A549 (cell line): ENCODE measurements around the gene SSX7. TPM values are rescaled to one million over a fixed set of nuclear protein-coding genes. Genes with fewer than 3 reads are reported as not detected.
A peak's percentile ranks its signal among the peaks of the same experiment; 100 is the strongest.

Source experiments
- ATAC-seq, 2 experiments: fragments of 200-7000 bp in 1 of 2; fragments of >200 bp in 1 of 2; cut with Nextera tagmentation in 1 of 2; cut with Tn5 transposase in 1 of 2; 3 replicates each; pipeline versions ENCODE4 v1.8.0 to v1.9.1; 2018 to 2020; ENCODE audit warnings: mild to moderate bottlenecking in 1 of 2, moderate library complexity in 1 of 2
- CTCF ChIA-PET: fragments of 300-600 bp; sonication (Branson Sonifier 250); formaldehyde crosslinking; extraction: SDS; loops from one replicate; lab custom pipeline; 2021; ENCODE audit warnings: antibody characterized with exemption, inconsistent platforms; lab: Yijun Ruan, JAX
- POLR2A ChIA-PET: fragments of 350-600 bp; formaldehyde crosslinking; extraction: SDS; loops from one replicate; lab custom pipeline; 2021; ENCODE audit warnings: antibody characterized with exemption, inconsistent platforms; lab: Yijun Ruan, JAX
- DNase-seq, 2 experiments: peaks; one replicate each; pipeline versions ENCODE4 v3.0.0 to v3.0.0-alpha.2; 2011 to 2016; ENCODE audit warnings: low read depth in 1 of 2, low spot score in 1 of 2
- FAIRE-seq: peaks from 2 replicates; lab custom pipeline; 2011; peaks lifted over from hg19 to GRCh38; lab: Jason Lieb, UNC
- H3K27ac ChIP-seq, 2 experiments: fragments of >200 bp; sonication (Bioruptor Twin); formaldehyde crosslinking; 3 replicates each; pipeline ENCODE4 v1.5.1; 2016 to 2017
- H3K4me1 ChIP-seq: fragments of >200 bp; sonication (Bioruptor Twin); formaldehyde crosslinking; 3 replicates; pipeline ENCODE4 v1.6.1; 2016
- H3K4me2 ChIP-seq: fragments of >200 bp; sonication (Bioruptor Twin); formaldehyde crosslinking; 3 replicates; pipeline ENCODE4 v1.6.1; 2016
- H3K4me3 ChIP-seq: fragments of >200 bp; sonication (Bioruptor Twin); formaldehyde crosslinking; 3 replicates; pipeline ENCODE4 v1.5.1; 2016
- H3K9me3 ChIP-seq: fragments of >200 bp; sonication (Bioruptor Twin); formaldehyde crosslinking; 3 replicates; pipeline ENCODE4 v1.6.1; 2016
- CHD2 ChIP-seq: fragments of 150-350 bp; IDR thresholded peaks from 2 replicates; pipeline ENCODE4 v1.6.1; 2014; ENCODE audit warnings: low read length; ENCODE audit not compliant: partially characterized antibody
- FOSL2 ChIP-seq, 2 experiments: fragments of 450-650 bp in 1 of 2; fragments of >200 bp in 1 of 2; sonication (Bioruptor Twin) in 1 of 2; formaldehyde crosslinking; IDR thresholded peaks; 2 replicates each; pipeline versions ENCODE4 v1.5.0 to v1.6.1; 2016 to 2020; ENCODE audit warnings: mild to moderate bottlenecking in 1 of 2, moderate library complexity in 1 of 2
- PHF8 ChIP-seq: fragments of 200-600 bp; sonication (generic); IDR thresholded peaks from 2 replicates; pipeline ENCODE4 v1.6.1; 2016; ENCODE audit warnings: low read depth, mild to moderate bottlenecking, antibody characterized with exemption, moderate library complexity, borderline replicate concordance
- POLR2A ChIP-seq: IDR thresholded peaks from 2 replicates; pipeline ENCODE4 v1.6.1; 2012; ENCODE audit warnings: mild to moderate bottlenecking, low read length
- TFCP2L1 ChIP-seq: fragments of 250-450 bp; sonication (Bioruptor Pico); IDR thresholded peaks from 2 replicates; pipeline ENCODE4 v1.5.0; 2021; ENCODE audit warnings: mild to moderate bottlenecking
- WGBS: methylation state at CpG from one replicate; pipeline ENCODE4 v1.1.6; 2017; ENCODE audit errors: missing lambda C conversion rate; 5-methylcytosine and 5-hydroxymethylcytosine counted together
- polyA plus RNA-seq, 4 experiments: library from polyadenylated mRNA; depleted of rRNA in 3 of 4; stranded (reverse); fragments of >200 nt; fragmentation: RNase III in 1 of 4; extraction: RNeasy Plus Mini Kit Qiagen cat#74134 plus additional on column Dnase treatment in 1 of 4; gene quantifications; 2 replicates in 3 of 4; 3 replicates in 1 of 4; pipeline ENCODE4 v1.2.3, GENCODE V29; 2011 to 2017
- small RNA-seq, 6 experiments: library from RNA; depleted of rRNA; stranded (forward); fragments of <200 nt; gene quantifications; one replicate each; pipeline ENCODE3, GENCODE V24; 2012

SSX7 gene
- polyA plus RNA-seq, 2 of the 4 experiments (the other 2 are of a cell fraction): not detected

DNA sequence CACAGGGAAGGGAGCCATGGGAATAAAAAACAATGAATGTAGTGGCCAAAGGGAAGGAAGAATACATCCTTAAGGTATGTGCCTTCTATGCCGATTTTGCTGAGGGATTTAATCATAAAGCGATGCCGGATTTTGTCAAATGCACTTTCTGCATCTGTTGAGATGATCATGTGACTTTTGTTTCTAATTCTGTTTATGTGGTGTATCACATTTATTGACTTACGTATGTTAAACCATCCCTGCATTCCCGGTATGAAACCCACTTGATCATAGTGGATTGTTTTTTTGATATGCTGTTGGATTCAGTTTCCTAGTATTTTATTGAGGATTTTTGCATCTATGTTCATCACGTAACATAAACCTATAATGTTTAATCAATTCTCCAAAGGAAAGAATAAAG is 60.0 kb downstream of the SSX7 start:
- 50% methylated on average over 6 of the region's 6 CpGs for WGBS
- Histone ChIP-seq H3K4me3 (no peak overlapping the region), H3K9me3 (no peaks in the 10 kb centered on the region), H3K4me2 (no peak overlapping the region), H3K4me1 (no peaks in the 10 kb centered on the region), H3K27ac (no peak overlapping the region)
- ATAC-seq: no peak
- peak; percentile 65 for FAIRE-seq
- no peak for TF ChIP-seq FOSL2 (IDR thresholded peaks at IDR 0.05)
- TF ChIP-seq FOSL2 (CRISPR knock-in tag; IDR thresholded peaks at IDR 0.05): no peak
- TF ChIP-seq TFCP2L1 (CRISPR knock-in tag): no peak
- no peak for TF ChIP-seq CHD2
- TF ChIP-seq PHF8: no peak
- no peak for TF ChIP-seq POLR2A
- CTCF ChIA-PET: no interaction called here
- POLR2A ChIA-PET: no interaction called here
- no peak for DNase-seq

Small RNAs within 50 kb of the gene (small RNA-seq; reads per million reads assigned to genes)
- 0 reads per million in 6 experiments for gene AL450023.3
- 0 to 3.1 (median 0) reads per million in 6 experiments for gene RNA5SP504

Other genes starting within 250 kb of the SSX7 start
- 82.9 and 111 TPM in 2 replicates for gene XAGE1A, start 159.1 kb downstream of the SSX7 start, polyA plus RNA-seq (2011; rRNA removed)
- 8.3 to 18.1 TPM (median 13.3 TPM) in 3 replicates for gene XAGE1A, start 159.1 kb downstream of the SSX7 start, polyA plus RNA-seq (2017; fragmentation: RNase III; extraction: RNeasy Plus Mini Kit Qiagen cat#74134 plus additional on column Dnase treatment)
- 41.7 and 54.6 TPM in 2 replicates for gene XAGE1B, start 137.8 kb downstream of the SSX7 start, polyA plus RNA-seq (2011; rRNA removed)
- 179 to 216 TPM (median 194 TPM) in 3 replicates for gene XAGE1B, start 137.8 kb downstream of the SSX7 start, polyA plus RNA-seq (2017; fragmentation: RNase III; extraction: RNeasy Plus Mini Kit Qiagen cat#74134 plus additional on column Dnase treatment)
- not detected in 2 replicates for gene SSX2, start 52.3 kb upstream of the SSX7 start, polyA plus RNA-seq (2011; rRNA removed)
- not detected in 3 replicates for gene SSX2, start 52.3 kb upstream of the SSX7 start, polyA plus RNA-seq (2017; fragmentation: RNase III; extraction: RNeasy Plus Mini Kit Qiagen cat#74134 plus additional on column Dnase treatment)
- gene SSX2B, start 96.4 kb upstream of the SSX7 start, polyA plus RNA-seq (2011; rRNA removed): not detected in 2 replicates
- not detected in 3 replicates for gene SSX2B, start 96.4 kb upstream of the SSX7 start, polyA plus RNA-seq (2017; fragmentation: RNase III; extraction: RNeasy Plus Mini Kit Qiagen cat#74134 plus additional on column Dnase treatment)
- 0.07 TPM in 1 of 2 replicates, not detected in the other for gene SPANXN5, start 142.5 kb upstream of the SSX7 start, polyA plus RNA-seq (2011; rRNA removed)
- gene SPANXN5, start 142.5 kb upstream of the SSX7 start, polyA plus RNA-seq (2017; fragmentation: RNase III; extraction: RNeasy Plus Mini Kit Qiagen cat#74134 plus additional on column Dnase treatment): not detected in 3 replicates
- not detected in 2 replicates for gene XAGE5, start 156.4 kb upstream of the SSX7 start, polyA plus RNA-seq (2011; rRNA removed)
- gene XAGE5, start 156.4 kb upstream of the SSX7 start, polyA plus RNA-seq (2017; fragmentation: RNase III; extraction: RNeasy Plus Mini Kit Qiagen cat#74134 plus additional on column Dnase treatment): not detected in 3 replicates
- not detected in 2 replicates for gene XAGE3, start 213.2 kb upstream of the SSX7 start, polyA plus RNA-seq (2011; rRNA removed)
- gene XAGE3, start 213.2 kb upstream of the SSX7 start, polyA plus RNA-seq (2017; fragmentation: RNase III; extraction: RNeasy Plus Mini Kit Qiagen cat#74134 plus additional on column Dnase treatment): not detected in 3 replicates
- 18.1 and 29.6 TPM in 2 replicates for gene FAM156B, start 242.4 kb upstream of the SSX7 start, polyA plus RNA-seq (2011; rRNA removed)
- gene FAM156B, start 242.4 kb upstream of the SSX7 start, polyA plus RNA-seq (2017; fragmentation: RNase III; extraction: RNeasy Plus Mini Kit Qiagen cat#74134 plus additional on column Dnase treatment): 10.4 to 12.2 TPM (median 11.5 TPM) in 3 replicates